Activated CD8-positive, alpha-beta memory T cell treated with anti-CD3 and anti-CD28 coated beads for 24 hours (primary cell): ENCODE results near the gene MYCBP.
"Not testable (repeated sequence)": the region's sequence is repeated elsewhere in the genome, so short reads cannot be mapped to it uniquely, and the experiment has no call there.

Experiments
- DNase-seq: peaks from one replicate; pipeline ENCODE4 v3.0.0-alpha.2; 2020

MYCBP gene, protein sequence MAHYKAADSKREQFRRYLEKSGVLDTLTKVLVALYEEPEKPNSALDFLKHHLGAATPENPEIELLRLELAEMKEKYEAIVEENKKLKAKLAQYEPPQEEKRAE

DNA sequence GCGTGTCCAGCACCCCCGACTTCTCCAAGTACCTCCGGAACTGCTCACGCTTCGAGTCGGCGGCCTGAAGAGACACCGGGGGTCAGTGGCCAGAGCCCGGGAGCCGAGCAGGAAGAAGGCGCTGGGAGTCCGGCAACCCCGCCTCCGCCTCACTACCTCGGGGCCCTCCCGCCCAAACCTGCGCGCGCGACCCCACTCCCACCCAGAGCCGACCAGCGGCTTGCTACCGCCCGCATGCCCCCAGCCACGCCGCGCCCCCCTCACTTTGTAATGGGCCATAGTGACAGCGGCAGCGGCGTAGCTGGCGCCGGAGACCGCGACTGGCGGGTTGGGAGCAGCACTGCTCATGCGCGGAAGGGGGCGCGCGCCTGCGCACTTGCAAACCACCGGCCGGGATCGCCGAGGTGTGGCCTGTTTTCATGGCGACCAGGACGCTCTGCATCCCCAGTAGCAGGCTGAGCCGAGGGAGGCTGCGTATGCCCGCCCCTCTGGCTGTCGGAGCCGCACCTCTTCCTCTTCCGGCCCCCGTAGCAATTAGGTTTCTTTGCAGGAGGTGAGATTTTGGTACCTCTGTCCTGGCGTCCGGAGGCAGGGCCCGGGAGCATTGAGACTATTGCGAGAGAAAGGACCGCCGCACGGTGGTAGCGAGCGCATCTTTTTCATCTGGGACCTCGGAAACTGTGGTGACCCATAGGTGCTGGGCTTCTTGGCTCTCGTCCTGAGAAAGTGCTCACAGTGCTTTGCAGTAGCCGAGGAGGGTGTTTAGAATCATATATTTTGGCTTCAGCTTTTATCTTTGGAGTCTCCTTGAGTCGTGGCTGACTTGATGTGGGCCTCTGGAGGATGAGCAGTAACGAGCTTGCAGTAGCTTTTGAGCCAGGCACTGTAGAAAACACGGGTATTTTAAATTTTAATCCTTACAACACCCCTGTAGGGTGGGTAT lies at the start of gene MYCBP:
Gene MYCBP (minus strand): TSS at position 322 of the 943 bp plus-strand sequence. CDS start 43 bp downstream, at position 279.
- DNase-seq, result peak; percentile 98

DNA sequence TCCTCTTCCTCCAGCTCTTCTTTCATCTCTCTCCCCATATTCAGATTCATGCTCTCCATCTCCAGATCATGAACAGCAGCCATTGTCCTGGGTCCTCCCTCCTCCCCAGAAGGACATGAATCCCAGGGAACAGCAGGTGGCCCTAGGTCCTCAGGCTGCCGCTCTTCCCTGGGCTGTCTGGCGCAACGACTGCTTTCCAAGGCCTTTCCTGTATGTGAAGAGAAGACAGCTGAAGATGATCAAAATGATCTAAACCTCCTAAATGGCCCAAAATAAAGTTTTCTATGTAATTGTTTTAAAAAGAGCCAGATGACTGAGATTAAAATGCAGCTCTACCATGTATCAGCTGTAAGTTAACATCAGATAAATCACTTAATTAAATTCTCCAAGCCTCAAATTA lies 46.0 kb upstream of the MYCBP start:
- DNase-seq, result no peak

GRCh38 chr1:38918568-38918967 lies 45.4 kb upstream of the MYCBP start:
- no peak for DNase-seq

- DNase-seq, result no peak
Measured at GRCh38 chr1:38917772-38918171, 44.6 kb upstream of the MYCBP start.

- no peak for DNase-seq
Measured at GRCh38 chr1:38917337-38917736, 44.2 kb upstream of the MYCBP start.

DNA sequence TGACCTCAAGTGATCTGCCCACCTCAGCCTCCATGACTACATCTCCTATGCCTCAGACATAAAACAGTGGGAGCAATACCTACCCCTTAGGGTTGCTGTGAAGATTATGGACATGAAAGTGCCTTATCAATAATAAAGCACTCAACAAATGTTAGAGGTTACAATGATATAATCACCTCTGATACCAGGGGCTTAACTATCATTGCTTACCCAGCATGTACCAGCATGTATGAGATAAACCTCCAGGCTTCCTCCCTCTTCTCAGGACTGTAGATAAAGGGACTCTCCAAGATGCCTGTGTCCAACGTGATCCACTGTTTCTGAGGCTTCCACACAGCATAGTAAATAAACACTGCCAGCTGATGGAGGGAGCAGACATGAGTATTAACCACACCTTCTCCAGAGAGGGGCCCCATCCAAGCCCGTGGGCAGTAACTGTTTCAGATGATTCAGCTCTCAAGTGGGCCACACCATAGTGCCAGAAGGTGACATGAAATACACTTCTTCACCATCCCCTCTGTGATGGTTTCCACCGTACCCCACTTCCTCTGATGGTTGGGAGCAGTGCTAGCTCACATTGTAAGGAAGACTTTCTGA lies 42.3 kb upstream of the MYCBP start:
- peak; percentile 57 for DNase-seq

- DNase-seq, result not testable (repeated sequence)
Measured at GRCh38 chr1:38914908-38915307, 41.8 kb upstream of the MYCBP start.

DNA sequence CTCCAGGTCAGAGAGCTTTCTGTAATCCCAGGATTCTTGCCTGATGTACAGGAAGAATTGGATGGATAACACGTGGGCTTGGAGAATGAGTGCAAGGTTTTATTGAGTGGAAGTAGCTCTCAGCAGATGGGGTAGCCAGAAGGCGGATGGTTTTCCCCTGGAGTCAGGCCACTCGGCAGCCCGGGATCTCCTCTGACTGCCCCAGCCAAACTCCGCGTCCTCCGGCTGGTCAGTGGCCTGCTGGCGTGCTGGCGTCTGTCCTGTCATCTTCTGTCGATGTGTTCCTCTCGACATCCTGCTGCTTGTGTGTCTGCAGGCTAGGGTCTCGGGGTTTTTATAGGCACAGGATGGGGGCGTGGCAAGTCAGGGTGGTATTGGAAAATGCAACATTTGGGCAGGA lies 35.7 kb upstream of the MYCBP start:
- DNase-seq, result no peak

DNA sequence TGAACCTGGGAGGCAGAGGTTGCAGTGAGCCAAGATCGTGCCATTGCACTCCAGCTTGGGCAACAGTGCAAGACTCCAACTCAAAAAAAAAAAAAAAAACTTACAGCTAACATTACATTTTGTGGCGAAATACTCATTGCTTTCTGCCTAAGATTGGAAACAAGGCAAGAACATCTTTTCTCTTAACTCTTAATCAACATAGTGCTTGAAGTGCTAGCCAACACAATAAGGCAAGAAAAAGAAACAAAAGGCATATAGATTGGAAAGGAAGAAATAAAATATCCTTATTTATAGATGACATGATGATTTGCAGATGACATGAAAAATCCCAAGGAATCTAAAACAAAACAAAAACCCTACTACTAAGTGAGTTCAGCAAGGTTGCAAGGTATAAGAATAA lies 32.8 kb upstream of the MYCBP start:
- no peak for DNase-seq

DNA sequence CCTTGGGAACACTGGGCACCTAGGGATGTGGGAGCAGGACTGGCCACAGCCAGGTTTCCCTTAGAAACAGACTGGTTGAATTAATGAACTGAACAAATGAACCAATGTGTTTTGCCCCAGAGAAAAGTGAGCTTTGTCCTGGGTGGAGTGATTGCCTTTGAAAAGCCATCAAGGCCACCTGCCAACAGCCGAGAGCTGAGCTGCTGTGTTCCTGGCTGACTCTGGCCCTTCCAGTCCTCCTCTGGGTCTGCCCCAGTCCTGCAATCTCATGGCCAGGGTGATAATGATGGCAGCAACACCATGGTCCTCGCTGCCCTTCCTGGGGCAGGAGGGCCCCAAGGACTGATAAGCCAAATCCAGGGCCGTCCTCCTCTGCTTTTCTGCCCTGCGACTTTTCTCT lies 26.4 kb upstream of the MYCBP start:
- no peak for DNase-seq

GRCh38 chr1:38898653-38899230 lies 25.6 kb upstream of the MYCBP start:
- no peak for DNase-seq

- no peak for DNase-seq
Measured at GRCh38 chr1:38896169-38896568, 23.0 kb upstream of the MYCBP start.

DNA sequence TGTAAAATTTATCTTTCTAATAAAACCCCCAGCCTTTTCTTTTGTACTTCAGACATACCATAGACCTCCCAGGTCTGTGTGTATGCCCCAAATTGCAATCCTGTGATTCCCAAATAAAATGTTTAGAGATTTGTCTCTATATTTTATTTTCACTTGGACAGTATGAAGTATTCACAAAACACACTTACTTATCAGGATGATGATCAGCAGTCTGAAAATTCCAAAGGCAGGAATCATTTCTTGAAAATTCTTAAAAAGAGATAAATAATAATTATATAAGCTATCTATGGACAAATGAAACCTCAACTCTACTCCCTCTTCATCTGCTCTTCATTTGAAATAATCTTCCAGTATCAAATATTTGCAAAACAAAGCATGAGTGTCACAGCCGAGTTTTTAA lies 19.8 kb upstream of the MYCBP start:
- DNase-seq, result no peak

DNA sequence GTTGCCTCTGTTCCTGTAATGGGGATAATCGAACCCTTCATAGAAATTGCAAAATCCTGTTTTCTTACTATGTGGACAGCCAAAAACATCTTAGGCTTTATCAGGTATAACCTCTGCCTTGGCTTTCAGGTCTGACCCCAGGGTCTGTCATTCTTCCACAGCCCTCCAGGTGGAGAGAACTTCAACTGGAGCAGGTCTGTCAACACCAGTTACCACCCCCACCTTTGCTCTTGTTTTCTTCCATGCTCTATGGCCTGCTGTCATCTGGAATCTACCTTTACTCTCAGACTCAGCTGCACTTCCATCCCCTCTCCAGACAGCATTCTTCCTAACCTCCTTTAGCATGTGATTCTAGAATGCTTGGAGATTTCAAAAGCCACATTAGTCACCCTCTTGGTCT lies 18.6 kb upstream of the MYCBP start:
- no peak for DNase-seq

GRCh38 chr1:38889589-38889988 lies 16.4 kb upstream of the MYCBP start:
- no peak for DNase-seq

- DNase-seq, result no peak
Measured at GRCh38 chr1:38888423-38889333, 15.5 kb upstream of the MYCBP start.

GRCh38 chr1:38885092-38885491 lies 11.9 kb upstream of the MYCBP start:
- no peak for DNase-seq

- DNase-seq, result no peak
Measured at GRCh38 chr1:38881487-38881886, 8.3 kb upstream of the MYCBP start, which contains the start of gene GJA9. GJA9 (minus strand) TSS chr1:38881587; CDS start chr1:38876098, 5,489 bp downstream.

DNA sequence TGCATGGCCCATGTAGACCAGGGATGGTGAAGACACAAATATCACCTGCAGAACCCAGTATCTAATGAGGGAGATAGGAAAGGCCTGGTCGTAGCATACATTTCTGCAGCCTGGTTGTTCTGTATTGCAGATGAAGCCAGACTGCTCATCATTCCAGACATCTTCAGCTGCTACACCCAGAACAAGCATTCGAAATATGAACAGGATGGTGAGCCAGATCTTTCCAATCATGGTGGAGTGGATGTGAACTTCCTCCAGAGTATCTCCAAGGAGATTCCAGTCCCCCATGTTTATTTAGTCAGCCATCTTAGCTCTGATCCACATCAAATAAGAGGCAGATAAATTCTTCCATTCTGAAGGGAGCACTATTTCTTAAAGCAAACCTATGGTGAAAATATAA lies 2.7 kb upstream of the MYCBP start:
- no peak for DNase-seq

GRCh38 chr1:38872401-38873026 lies 634 bp downstream of the MYCBP start:
- no peak for DNase-seq

GRCh38 chr1:38870996-38871395 lies 2.2 kb downstream of the MYCBP start:
- no peak for DNase-seq

DNA sequence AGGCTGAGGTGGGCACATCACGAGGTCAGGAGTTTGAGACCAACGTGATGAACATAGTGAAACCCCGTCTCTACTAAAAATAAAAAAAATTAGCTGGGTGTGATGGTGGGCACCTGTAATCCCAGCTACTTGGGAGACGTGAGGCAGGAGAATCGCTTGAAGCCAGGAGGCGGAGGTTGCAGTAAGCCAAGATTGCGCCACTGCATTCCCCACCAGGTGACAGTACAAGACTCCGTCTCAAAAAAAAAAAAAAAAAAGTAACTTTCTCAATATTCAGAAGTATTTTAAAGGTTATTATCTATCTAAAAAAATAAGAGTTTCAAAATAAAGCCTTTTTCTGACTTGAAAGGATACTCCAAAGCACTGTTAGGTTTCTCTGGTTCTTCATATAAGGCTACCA lies 5.9 kb downstream of the MYCBP start:
- no peak for DNase-seq
